DMS114 treated with DMSO at 0.1 percent for 48 hours (cell line): ENCODE data around the gene FAM111A.
"Not testable (repeated sequence)": the region's sequence is repeated elsewhere in the genome, so short reads cannot be mapped to it uniquely, and the experiment has no call there.

Experiments
- DNase-seq: peaks from one replicate; lab custom pipeline; 2025; ENCODE audit not compliant: unreplicated experiment; lab: John Stamatoyannopoulos, UW

Gene FAM111A, protein sequence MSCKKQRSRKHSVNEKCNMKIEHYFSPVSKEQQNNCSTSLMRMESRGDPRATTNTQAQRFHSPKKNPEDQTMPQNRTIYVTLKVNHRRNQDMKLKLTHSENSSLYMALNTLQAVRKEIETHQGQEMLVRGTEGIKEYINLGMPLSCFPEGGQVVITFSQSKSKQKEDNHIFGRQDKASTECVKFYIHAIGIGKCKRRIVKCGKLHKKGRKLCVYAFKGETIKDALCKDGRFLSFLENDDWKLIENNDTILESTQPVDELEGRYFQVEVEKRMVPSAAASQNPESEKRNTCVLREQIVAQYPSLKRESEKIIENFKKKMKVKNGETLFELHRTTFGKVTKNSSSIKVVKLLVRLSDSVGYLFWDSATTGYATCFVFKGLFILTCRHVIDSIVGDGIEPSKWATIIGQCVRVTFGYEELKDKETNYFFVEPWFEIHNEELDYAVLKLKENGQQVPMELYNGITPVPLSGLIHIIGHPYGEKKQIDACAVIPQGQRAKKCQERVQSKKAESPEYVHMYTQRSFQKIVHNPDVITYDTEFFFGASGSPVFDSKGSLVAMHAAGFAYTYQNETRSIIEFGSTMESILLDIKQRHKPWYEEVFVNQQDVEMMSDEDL

DNA sequence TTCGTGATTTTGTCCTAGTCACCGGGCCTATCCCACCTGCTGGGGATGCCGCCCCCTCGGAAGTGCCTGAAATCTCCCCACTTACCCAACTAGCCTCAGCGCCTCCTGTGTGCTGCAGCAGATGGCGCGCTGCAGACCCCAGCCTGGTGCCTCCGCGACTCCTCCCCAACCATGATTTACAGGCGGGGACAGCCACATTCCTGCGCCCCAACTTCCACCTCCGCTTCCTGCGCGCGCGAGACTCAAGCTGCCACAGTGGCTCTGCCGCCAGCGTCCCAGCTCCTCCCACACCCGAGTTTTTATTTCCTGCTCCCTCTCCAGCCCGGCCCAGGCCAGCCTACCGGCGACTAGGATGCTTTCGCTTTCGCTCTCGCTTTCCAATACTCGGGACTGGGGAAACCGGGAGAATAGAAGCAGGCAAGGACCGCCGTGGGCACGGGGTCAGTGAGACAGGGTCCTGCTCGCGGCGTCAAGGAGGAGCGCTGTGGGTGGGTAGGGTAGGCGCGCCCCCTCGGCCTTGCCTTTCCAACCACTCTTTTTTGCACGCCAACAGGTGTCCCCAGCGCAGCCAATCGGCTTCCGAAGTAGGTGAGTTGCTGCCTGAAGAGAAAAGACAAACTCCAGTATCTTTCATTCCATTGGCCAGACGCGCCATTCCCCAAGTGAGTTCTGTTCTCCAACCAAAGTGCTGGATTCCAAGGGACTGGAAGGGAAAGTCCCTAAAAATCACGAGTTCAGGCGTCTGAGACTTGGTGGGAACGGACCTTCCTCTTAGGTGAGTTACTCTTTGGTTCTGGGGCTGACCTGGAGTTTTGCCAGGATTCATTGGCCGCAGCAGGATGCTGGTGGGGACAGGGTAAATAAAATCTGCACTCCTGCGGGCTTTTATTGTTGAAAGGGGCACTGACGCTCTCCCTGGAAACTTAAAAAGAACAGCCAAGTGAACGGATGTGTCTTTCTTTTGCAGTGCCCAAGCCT, at the start of gene FAM111A:
TSS of gene FAM111A (plus strand) at position 327 of the 978 bp plus-strand sequence. CDS start 6,017 bp downstream, outside the sequence.
- DNase-seq = peak; percentile 48

DNA sequence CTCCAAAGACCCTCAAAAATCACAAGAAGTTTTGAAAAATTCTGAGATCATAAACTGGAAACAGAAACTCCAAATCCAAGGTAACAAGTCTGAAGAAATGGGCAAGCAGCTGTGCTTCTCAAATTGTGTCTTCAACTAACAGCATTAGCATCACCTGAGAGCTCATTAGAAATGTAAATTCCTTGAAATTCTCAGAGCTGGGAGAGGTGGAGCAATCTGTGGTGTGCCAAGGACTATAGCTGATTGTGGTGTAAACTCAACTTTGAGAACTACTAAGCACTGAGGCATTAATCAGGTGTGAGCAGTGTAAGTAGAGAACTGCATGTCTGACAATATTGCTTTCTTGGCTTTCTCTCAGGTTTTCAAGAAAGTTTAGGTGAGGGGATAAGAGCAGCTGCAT, 49.1 kb upstream of the FAM111A start:
- DNase-seq = not testable (repeated sequence)

DNA sequence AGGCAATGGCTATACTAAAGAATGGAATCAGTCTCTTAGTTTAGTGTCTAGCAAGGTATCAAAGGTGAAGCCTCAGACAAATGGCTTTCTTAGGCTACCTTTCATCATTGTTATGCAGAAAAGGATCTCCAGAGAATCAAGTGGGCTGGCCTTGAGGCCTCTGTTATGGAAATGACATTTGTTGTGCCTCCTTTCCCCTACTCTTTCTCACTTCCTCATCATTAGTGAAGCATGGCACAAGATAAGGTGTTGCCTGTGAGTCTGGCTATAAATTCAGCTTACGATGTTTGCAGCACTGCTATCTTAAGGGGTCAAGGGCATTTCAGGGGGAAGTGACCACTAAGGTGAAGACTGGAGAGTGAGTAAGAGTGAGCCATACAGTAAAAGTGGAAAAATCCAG, 47.4 kb upstream of the FAM111A start:
- DNase-seq = not testable (repeated sequence)

DNA sequence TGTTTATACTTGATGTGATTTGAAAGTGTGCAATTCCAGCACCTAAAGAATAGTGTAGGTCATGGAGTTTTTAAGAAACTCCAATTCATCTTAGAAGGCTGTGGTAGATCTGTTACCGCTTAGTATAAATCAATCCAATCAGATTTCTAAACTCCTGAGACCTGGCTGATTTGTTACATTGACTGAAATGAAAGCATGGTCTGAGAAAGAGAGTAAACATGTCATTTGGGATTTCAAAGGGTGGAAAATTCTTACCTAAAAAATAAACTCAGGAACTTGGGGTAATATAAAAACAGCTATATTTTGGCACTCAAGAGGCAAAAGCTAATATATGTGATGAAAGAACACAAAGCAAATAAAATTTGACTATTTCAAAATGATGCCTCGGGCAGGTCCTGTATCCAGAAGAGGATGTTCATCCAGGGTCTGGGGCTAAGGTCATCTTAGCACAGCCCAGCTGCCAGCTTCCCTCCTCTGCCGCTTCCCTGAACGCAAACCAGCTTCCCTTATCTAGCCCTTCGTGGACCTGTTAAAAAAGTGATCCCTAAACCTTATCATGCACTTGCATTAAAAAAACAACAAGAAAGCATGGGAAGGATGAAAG, 46.6 kb upstream of the FAM111A start:
- DNase-seq = not testable (repeated sequence)

DNA sequence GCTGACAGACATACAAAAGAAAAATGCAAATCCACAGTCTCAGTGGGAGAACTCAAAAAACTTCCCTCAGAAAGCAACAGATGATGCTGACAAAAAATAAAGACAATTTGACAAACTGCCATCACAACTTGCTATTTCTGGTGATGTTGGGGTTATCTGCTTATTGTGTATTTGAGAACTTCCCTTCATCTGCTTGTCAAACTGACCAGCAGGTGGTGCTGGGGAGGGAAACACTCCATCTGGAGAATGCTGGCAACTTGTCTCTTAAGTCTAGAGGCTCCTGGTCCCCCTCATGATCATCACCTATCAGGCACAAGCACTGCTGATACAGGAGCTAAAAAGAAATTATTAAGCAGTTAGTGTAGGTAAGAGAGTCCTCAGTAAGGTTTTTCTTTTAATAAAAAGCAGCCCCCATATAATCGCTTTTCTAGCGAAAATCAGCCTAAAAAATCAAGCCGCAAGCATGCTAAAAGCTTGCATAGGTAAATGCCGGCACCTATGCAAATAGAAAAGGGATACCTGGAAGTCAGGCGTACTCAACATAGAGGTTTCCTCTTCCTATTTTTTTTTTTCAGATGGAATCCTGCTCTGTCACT, 45.4 kb upstream of the FAM111A start:
- peak; percentile 3 for DNase-seq

DNA sequence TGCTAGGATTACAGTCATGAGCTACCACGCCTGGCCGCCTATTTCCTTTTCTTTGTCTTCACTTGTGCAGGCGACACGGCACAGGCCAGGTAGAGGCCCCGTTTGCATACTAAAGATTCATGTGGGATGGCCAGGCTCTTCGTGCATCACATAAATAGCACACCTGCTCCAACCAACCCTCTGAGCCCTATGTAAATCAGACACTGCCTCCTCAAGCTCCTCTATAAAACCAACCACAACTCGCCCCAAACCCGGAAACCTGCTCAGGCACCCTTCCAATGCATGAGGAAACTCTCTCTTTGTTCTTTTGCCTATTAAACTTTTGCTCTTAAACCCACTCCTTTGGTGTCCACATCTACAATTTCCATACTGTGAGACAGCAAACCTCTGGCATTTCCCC, 44.7 kb upstream of the FAM111A start:
- DNase-seq = not testable (repeated sequence)

DNA sequence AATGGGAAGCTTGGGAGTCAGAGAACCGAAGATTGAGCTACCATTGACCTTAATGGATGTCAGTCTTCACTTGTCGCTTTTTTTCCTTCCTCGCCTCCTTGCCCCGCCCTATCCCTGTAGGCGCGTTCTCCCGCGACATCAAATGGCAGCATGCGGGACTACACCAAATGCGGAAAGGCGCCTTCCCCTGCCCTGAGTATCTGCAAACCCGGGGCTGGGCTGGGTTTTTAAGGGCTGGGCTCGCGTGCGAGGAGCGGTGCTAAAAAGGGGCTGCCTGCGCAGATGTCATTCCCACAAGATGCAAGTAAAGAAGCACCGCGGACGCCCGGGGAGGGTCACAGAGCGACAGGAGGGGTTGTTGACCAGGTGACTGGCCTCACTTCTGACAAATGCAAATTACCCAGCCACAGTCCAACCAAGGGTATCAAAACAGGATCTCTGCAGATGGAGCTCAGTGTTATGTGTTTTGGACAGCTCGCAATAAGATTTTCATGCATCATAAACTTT, 40.3 kb upstream of the FAM111A start:
- peak; percentile 36 for DNase-seq

DNA sequence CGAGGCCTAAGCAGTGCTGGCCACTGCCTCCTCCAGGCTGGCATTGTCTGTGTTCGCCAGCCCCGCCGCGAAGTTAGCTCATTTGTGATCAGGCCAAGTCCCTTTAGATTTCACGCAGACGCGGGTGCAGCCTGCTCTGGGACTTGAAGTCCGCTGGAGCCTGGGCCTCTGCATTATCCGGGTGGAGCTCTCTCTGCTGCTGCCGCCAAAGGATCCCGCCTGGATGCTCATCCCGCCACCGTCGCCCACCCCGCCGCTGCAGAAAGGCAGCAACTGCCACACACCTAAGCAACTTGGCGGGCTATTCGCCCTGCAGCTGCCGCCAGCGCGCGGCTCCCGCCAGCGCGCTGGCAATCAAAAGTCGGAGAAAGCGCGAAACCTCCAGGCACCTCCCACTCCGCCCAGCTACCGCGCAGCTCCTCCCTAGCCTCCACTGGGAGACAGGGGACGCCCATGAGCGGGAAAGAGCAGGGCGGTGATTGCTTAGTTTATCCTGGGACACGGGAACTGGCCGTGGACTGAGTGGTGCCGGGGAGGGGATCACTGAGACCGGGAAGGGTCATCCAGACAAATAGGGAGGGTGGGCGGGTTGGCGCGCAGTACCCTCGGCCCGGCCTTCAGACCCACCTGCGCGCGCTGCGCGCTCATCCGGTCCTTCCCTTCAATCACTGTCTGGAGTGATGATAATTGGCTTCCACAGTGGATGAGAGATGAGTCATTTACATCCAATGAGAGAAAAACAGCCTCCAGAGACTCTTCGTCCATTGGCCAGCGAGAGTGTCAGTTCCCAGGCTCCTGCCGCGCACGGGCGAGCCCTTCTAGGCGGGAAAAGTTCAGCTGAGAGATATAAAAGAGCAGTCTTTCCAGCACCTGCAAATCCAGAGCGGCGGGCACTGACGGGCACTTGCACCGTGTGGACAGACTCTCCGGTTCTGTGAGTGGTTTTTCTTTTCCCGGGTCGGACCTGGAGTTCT, 36.0 kb upstream of the FAM111A start, which contains the start of gene FAM111B:
TSS of gene FAM111B (plus strand) at position 875 of the 974 bp plus-strand sequence. CDS start 2,389 bp downstream, outside the sequence.
- peak; percentile 71 for DNase-seq

DNA sequence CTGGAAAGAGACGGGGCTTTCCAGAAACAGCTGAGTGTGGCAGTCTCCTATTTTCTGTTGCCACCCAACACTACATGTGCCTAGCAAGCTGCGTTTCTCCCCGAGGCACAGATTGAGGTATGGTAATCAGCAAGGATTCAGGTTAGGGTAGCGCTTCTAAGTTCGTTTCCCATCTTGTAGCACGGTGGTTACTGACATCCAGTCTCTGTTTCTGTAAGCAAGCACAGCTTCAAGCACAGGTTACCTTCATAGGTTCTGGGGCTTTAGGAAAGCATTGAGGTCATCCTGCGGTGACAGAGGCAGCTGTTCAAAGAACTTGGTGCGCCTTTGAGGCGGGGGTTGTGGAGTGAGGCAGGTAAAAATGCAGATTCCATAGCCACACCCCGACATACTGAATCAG, 34.9 kb upstream of the FAM111A start:
- not testable (repeated sequence) for DNase-seq

DNA sequence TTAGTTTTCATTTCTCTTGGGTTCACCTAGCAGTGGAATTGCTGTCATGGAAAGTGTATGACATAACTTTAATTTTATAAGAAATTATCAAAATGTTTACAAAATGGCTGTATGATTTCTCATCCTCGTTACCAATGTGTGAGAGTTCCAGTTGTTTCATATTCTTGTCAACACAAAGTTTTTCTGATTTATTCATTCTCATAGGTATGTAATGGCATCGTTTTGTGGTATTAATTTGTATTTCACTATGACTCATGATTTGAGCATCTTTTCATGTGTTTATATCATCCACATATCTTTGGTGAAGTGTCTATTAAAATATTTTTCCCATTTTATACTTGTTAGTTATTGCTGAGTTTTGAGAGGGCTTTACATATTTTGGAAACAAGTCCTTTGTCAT, 30.2 kb upstream of the FAM111A start:
- DNase-seq = no peak

DNA sequence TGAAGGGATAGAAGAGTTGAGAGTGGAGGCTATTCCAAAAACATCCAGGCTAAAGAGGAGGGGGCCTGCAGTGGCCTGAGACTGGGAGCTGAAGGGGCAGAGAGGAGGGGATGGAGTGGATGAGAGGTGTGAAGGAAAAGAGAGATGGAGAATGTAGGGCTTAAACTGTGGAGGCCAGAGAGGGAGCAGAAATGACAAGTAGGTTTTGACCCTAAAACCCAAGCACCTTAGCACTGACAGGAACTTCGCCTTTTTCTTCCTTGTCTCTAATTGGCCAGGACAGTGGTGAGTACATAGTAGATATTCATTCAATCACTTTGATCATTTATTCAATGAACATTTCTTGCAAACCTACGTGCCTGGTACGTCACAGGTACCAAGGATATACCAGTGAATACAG, 28.3 kb upstream of the FAM111A start:
- no peak for DNase-seq

DNA sequence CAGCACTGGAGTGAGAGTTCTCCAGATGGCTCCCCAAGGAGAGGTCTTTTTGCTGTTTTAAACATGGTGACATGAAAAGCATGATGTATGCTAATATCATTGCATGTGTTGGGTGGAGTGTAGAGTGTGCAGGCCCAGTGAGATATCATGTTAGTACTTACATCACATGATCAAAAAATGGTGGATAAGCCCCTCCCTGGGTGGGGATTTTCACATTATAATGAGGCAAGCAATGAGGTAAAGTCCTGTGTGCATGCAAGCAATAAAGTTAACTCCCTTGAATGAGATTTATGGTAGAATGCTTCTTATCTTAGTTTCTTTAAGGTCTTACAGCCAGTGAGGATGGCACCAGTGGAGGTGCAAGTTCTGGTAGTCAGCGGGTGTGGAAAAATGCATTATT, 27.1 kb upstream of the FAM111A start:
- no peak for DNase-seq

DNA sequence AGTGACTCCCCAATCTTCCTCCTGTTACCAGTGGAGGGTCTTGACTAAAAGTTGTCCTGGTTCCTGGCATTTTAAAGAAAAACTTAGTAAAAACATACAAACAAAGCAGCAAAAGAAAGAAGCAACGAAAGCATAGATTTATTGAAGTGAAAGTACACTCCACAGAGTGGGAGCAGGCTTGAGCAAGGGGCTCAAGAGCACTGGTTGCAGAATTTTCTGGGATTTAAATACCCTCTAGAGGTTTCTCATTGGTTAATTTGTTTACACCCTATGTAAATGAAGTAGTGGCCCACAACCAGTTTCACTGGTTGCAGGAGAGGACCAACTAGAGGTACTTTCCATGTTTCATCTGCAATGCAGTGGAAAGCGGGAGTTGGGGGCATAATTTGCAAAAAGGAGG, 24.9 kb upstream of the FAM111A start:
- DNase-seq = no peak

DNA sequence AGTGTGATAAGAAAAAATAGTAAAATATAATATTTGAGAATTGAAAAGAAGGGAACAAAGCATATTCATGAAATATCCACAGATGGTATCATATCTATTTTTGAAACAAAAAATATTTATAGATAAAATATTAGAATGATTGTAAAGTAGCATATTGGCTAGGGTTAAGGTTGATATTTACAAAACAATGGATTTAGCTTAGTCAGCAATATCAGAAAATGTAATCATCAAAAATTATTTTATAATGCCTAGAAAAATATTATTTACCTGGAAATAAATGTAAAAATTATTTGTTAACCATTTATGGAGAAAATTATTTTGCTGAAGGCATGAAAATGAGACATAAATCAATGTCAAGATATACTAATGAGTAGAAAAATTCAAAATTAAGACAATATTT, 22.8 kb upstream of the FAM111A start:
- no peak for DNase-seq

DNA sequence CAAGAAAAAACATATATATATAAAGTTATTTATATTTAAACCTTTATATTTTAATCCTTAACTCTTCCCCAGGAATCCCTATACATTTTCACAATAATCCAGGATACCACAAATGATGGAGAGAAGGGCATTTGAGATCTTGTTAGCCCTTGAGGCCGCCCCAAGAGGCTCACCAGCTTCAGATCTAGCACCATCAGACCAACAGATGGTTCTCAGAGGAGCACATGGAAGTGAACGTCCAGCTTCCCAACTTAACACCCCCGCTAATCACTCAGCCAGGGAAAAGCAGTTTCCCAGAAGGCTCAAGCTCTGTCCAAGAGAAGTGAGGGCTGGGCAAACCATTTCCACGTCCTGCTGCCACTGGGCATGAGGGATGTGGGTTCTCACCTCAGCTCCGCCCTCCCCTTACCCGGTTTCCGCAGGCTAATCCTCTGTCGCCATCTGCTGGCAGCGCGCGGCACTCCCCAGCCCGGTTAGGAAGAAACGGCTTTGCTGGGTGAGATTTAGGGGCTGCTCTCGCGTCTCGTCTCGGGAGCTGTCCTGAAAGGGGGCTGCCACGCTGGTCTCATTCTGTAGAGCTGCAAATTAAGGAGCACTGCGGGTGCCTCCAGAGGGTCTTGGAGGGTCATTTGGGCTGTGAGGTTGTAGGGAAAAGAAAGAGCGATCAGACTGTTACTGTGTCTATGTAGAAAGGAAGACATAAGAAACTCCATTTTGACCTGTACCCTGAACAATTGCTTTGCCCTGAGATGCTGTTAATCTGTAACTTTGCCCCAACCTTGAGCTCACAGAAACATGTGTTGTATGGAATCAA, 6.8 kb upstream of the FAM111A start:
- DNase-seq = peak; percentile 53

DNA sequence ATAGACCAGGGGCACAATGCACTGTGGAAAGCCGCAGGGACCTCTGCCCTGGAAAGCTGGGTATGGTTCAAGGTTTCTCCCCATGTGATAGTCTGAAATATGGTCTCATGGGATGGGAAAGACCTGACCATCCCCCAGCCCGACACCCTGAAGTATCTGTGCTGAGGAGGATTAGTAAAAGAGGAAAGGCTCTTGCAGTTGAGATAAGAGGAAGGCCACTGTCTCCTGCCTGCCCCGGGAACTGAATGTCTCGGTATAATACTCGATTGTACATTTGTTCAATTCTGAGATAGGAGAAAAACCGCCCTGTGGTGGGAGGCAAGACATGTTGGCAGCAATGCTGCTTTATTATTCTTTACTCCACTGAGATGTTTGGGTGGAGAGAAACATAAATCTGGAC, 6.1 kb upstream of the FAM111A start:
- DNase-seq = not testable (repeated sequence)

DNA sequence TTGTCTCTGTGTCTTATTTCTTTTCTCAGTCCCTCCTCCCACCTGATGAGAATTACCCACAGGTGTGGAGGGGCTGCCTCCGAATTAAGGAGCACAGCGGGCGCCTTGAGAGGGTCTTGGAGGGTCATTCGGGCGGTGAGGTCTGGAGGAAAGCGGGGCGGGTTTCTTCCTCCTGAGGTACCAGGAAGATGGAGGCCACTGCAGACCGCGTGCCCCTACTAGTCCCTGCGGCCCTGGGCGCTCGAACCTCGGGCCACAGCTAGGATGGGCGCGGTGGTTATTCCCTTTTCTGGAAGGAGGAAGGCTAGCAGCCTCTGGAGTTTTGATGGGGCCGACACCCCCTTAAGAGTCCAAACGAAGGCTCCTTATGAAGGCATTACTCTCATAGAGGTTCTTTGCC, 5.5 kb upstream of the FAM111A start:
- DNase-seq = no peak

DNA sequence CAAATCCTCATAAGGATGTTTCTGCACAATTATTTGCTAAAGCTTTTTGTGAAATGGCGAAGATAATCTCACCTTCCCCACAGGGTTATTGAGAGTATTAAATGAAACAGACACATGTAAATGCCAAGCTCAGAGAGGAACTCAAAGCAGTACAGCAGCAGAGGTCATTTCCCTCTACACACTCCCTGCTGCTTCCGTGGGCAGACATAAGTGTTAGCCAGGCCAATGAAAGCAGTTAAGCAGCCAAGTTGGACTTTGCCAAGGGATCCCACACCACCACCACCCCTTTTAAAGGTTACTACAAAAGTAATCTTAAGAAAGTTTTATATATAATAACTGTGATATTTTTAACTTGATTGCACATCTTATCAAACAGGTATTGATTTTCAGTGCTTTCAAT, 4.0 kb upstream of the FAM111A start:
- no peak for DNase-seq
